Breast epithelium (tissue), 4 donors: Measurements from ENCODE around the gene SLCO1A2. TPM values are rescaled to one million over a fixed set of nuclear protein-coding genes. Genes with fewer than 3 reads are reported as not detected.

Experiments used
- DNase-seq, 2 donors: peaks; one replicate each; pipeline ENCODE4 v3.0.0-alpha.2; 2019; ENCODE audit warnings: low spot score in 2 of 2
- H3K27ac ChIP-seq, 2 donors: fragments of 200-600 bp; sonication (generic) in 1 of 2; one replicate each; pipeline ENCODE4 v1.5.1; 2016 to 2019; ENCODE audit warnings: mild to moderate bottlenecking in 1 of 2
- H3K27me3 ChIP-seq, 2 donors: fragments of 200-600 bp; sonication (generic) in 1 of 2; one replicate each; pipeline versions ENCODE4 v1.5.1 to v1.6.0; 2017 to 2019; ENCODE audit warnings: control low read depth in 1 of 2, mild to moderate bottlenecking in 1 of 2
- H3K36me3 ChIP-seq: fragments of 200-600 bp; one replicate; pipeline ENCODE4 v1.5.1; 2019
- H3K4me1 ChIP-seq, 2 donors: fragments of 200-600 bp; sonication (generic); one replicate each; pipeline ENCODE4 v1.5.1; 2016 to 2019; ENCODE audit warnings: control low read depth in 1 of 2
- H3K4me3 ChIP-seq, 3 donors: fragments of 200-600 bp; sonication (generic); 1 replicate in 2 of 3; 2 replicates in 1 of 3; pipeline ENCODE4 v1.5.1; 2016 to 2019; ENCODE audit warnings: mild to moderate bottlenecking in 3 of 3, moderate library complexity in 2 of 3
- H3K9me3 ChIP-seq, 2 donors: fragments of 200-600 bp; sonication (generic) in 1 of 2; one replicate each; pipeline ENCODE4 v1.5.1; 2016 to 2019; ENCODE audit warnings: control low read depth in 1 of 2
- CTCF ChIP-seq, 3 donors: fragments of 450-650 bp; IDR thresholded peaks; one replicate each; pipeline ENCODE4 v1.5.1; 2016 to 2017; ENCODE audit warnings: antibody characterized with exemption in 3 of 3, mild to moderate bottlenecking in 3 of 3, moderate library complexity in 3 of 3
- POLR2A ChIP-seq: fragments of 450-650 bp; IDR thresholded peaks from one replicate; pipeline ENCODE4 v1.6.1; 2016; ENCODE audit warnings: antibody characterized with exemption, mild to moderate bottlenecking, moderate library complexity
- POLR2AphosphoS5 ChIP-seq, 3 donors: sonication (generic); formaldehyde crosslinking; IDR thresholded peaks; one replicate each; pipeline ENCODE4 v1.6.1; 2017; ENCODE audit warnings: antibody characterized with exemption in 3 of 3
- intact Hi-C: fragments of 100-400 bp; cut with DNase I; formaldehyde crosslinking; loops from one replicate; pipeline ENCODE4 v1.15.1; 2023; ENCODE audit warnings: low total_unique reads
- total RNA-seq, 3 donors: library from RNA; depleted of rRNA; stranded (reverse); fragments of >200 nt; gene quantifications; one replicate each; pipeline ENCODE4 v1.1.0, GENCODE V29; 2016

SLCO1A2 gene
- total RNA-seq, 3 donors from 2014 or later: 0.33 to 5.4 TPM; not detected in 1

GRCh38 chr12:21292111-21292510, 42.6 kb downstream of the SLCO1A2 start:
- intact Hi-C loops: no loop called here
- no peak for TF ChIP-seq POLR2AphosphoS5 (IDR thresholded peaks at IDR 0.05)
- no peak for TF ChIP-seq CTCF (IDR thresholded peaks at IDR 0.05)
- H3K27ac ChIP-seq: no peak overlapping the region
- no peaks in the 10 kb centered on the region for H3K4me1 ChIP-seq
- DNase-seq: no peak
- H3K9me3 ChIP-seq: no peaks in the 10 kb centered on the region
- no peaks in the 10 kb centered on the region for H3K27me3 ChIP-seq
- H3K4me3 ChIP-seq: no peak overlapping the region
- no peaks in the 10 kb centered on the region for H3K36me3 ChIP-seq

GRCh38 chr12:21289698-21290097, 45.0 kb downstream of the SLCO1A2 start:
- TF ChIP-seq CTCF (IDR thresholded peaks at IDR 0.05): no peak
- TF ChIP-seq POLR2A: no peak
- no peak for TF ChIP-seq POLR2AphosphoS5 (IDR thresholded peaks at IDR 0.05)
- no peaks in the 10 kb centered on the region for H3K36me3 ChIP-seq
- H3K27ac ChIP-seq: no peak overlapping the region
- no peaks in the 10 kb centered on the region for H3K9me3 ChIP-seq
- H3K4me1 ChIP-seq: no peaks in the 10 kb centered on the region
- no peaks in the 10 kb centered on the region for H3K27me3 ChIP-seq
- intact Hi-C loops: no loop called here
- H3K4me3 ChIP-seq: no peak overlapping the region
- DNase-seq: no peak

- no peak for DNase-seq
- no peaks in the 10 kb centered on the region for H3K9me3 ChIP-seq
These were observed 57.9 kb downstream of the SLCO1A2 start for GRCh38 chr12:21276826-21277225.

GRCh38 chr12:21265932-21266331, 68.8 kb downstream of the SLCO1A2 start:
- TF ChIP-seq CTCF (IDR thresholded peaks at IDR 0.05) (no peak), POLR2AphosphoS5 (IDR thresholded peaks at IDR 0.05) (no peak), POLR2A (no peak)
- no peaks in the 10 kb centered on the region for H3K27me3 ChIP-seq
- no peaks in the 10 kb centered on the region for H3K9me3 ChIP-seq
- no peak overlapping the region for H3K4me3 ChIP-seq
- intact Hi-C loops: no loop called here
- no peaks in the 10 kb centered on the region for H3K4me1 ChIP-seq
- no peak overlapping the region for H3K27ac ChIP-seq
- DNase-seq: no peak
- no peaks in the 10 kb centered on the region for H3K36me3 ChIP-seq

More at GRCh38 chr12:21276826-21277225, 57.9 kb downstream of the SLCO1A2 start:
- intact Hi-C loops: no loop called here
- TF ChIP-seq POLR2AphosphoS5 (IDR thresholded peaks at IDR 0.05): no peak
- Histone ChIP-seq H3K36me3 (no peaks in the 10 kb centered on the region), H3K27ac (no peak overlapping the region), H3K4me1 (no peaks in the 10 kb centered on the region), H3K4me3 (no peak overlapping the region), H3K27me3 (no peaks in the 10 kb centered on the region)

GRCh38 chr12:21264232-21264631, 70.5 kb downstream of the SLCO1A2 start:
- Histone ChIP-seq H3K9me3 (peaks cover 0 to 7% of the 10 kb centered on the region in 2 donors), H3K36me3 (no peaks in the 10 kb centered on the region), H3K27ac (no peak overlapping the region), H3K27me3 (no peaks in the 10 kb centered on the region), H3K4me1 (no peaks in the 10 kb centered on the region), H3K4me3 (no peak overlapping the region)
- DNase-seq: no peak
- intact Hi-C loops: no loop called here
- TF ChIP-seq POLR2AphosphoS5 (IDR thresholded peaks at IDR 0.05) (no peak), POLR2A (no peak), CTCF (IDR thresholded peaks at IDR 0.05) (no peak)

- H3K27me3 ChIP-seq: no peaks in the 10 kb centered on the region
- no peaks in the 10 kb centered on the region for H3K4me1 ChIP-seq
- no peaks in the 10 kb centered on the region for H3K36me3 ChIP-seq
- peaks cover 4 to 9% of the 10 kb centered on the region in 2 donors for H3K9me3 ChIP-seq
- DNase-seq: no peak
- H3K4me3 ChIP-seq: no peak overlapping the region
- no peak overlapping the region for H3K27ac ChIP-seq
- no peak for TF ChIP-seq POLR2A
- no peak for TF ChIP-seq POLR2AphosphoS5 (IDR thresholded peaks at IDR 0.05)
- no peak for TF ChIP-seq CTCF (IDR thresholded peaks at IDR 0.05)
- intact Hi-C loops: no loop called here
These were observed 77.5 kb downstream of the SLCO1A2 start for GRCh38 chr12:21257172-21257571.
